GM12874 (cell line): ENCODE measurements around the gene TMPRSS6.

Experiments used
- CTCF ChIP-seq: IDR thresholded peaks from 2 replicates; pipeline ENCODE4 v1.5.1; 2011; ENCODE audit warnings: low read depth, mild to moderate bottlenecking, control low read depth, low read length, moderate library complexity; ENCODE audit not compliant: insufficient read depth

TMPRSS6 gene

GRCh38 chr22:37109242-37109917 lies at the start of gene TMPRSS6:
TMPRSS6 (minus strand) TSS chr22:37109713; CDS start chr22:37103417, 6,296 bp downstream.
- TF ChIP-seq CTCF: no peak

DNA sequence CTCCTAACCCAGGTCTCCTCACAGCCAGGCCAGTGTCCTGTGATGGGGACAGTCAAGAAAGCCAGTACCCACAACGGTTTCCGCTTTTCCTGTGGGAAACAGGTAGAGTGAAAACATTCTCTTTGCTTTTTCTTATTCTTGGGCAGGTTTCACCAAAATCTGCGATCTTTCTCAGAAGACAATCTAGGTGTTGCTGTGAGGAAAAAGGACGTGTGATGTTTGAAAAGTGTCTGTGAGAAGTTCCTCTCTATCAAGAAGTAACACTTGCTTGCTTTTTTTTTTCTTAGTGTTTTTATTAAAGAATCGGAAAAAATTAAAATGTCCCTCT lies 49.4 kb upstream of the TMPRSS6 start:
- TF ChIP-seq CTCF: no peak

GRCh38 chr22:37157516-37158285 lies 48.2 kb upstream of the TMPRSS6 start:
- no peak for TF ChIP-seq CTCF

GRCh38 chr22:37156686-37157435 lies 47.3 kb upstream of the TMPRSS6 start:
- no peak for TF ChIP-seq CTCF

DNA sequence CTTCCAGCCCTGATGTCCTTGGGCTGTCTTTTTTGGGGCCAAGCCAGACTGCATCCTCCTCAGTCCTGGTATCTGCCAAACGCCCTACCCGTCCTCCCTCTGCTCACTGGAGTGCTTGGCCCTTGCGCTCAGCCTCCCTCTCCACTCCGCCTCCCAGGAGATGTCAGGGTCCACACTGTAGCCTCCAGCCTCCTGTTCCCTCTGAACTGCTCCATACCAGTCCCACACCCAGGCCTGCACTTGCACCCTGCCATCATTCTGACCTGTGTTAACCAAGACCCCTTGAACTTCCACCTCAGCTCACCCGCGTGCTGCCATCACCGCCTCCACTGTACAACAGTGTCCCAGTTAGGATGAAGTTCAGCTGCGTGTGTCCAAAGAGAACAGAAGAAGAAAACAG lies 46.5 kb upstream of the TMPRSS6 start:
- TF ChIP-seq CTCF: no peak

- TF ChIP-seq CTCF: no peak
These were observed 45.6 kb upstream of the TMPRSS6 start for GRCh38 chr22:37154925-37155712.
